ENCODE measurements around the gene MAGEA11. TPM values are rescaled to one million over a fixed set of nuclear protein-coding genes. Genes with fewer than 3 reads are reported as not detected.
"Not testable (repeated sequence)": the region's sequence is repeated elsewhere in the genome, so short reads cannot be mapped to it uniquely, and the experiment has no call there.

The MAGEA11 gene
- total RNA-seq, 2 experiments from 2014 or later: not detected

DNA sequence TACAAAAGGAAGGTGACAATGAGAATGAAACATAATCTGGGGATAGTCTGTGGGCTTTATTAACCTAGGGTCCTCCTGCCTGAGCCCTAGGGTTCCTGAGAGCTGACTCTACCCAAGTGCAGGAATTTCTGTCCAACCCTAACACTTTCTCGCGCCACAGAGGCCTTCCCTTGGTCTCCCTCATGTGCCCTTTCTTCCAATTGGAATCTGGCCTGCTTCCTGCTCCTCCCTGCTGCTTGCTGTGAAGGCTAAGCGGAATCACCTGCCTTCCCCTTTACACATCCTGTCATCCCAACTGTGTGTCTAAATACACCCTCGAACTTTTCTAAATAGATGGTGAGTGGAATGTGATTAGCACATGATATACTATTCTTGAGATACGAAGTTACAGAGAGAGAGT is 5.9 kb downstream of the MAGEA11 start:
- H4K20me1 ChIP-seq (ENCODE audit: insufficient read depth, low read length): no peaks in the 10 kb centered on the region
- TF ChIP-seq, protein P1, sequence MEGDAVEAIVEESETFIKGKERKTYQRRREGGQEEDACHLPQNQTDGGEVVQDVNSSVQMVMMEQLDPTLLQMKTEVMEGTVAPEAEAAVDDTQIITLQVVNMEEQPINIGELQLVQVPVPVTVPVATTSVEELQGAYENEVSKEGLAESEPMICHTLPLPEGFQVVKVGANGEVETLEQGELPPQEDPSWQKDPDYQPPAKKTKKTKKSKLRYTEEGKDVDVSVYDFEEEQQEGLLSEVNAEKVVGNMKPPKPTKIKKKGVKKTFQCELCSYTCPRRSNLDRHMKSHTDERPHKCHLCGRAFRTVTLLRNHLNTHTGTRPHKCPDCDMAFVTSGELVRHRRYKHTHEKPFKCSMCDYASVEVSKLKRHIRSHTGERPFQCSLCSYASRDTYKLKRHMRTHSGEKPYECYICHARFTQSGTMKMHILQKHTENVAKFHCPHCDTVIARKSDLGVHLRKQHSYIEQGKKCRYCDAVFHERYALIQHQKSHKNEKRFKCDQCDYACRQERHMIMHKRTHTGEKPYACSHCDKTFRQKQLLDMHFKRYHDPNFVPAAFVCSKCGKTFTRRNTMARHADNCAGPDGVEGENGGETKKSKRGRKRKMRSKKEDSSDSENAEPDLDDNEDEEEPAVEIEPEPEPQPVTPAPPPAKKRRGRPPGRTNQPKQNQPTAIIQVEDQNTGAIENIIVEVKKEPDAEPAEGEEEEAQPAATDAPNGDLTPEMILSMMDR (conservative IDR thresholded peaks at IDR 0.05; ENCODE audit: low read length): no peak

DNA sequence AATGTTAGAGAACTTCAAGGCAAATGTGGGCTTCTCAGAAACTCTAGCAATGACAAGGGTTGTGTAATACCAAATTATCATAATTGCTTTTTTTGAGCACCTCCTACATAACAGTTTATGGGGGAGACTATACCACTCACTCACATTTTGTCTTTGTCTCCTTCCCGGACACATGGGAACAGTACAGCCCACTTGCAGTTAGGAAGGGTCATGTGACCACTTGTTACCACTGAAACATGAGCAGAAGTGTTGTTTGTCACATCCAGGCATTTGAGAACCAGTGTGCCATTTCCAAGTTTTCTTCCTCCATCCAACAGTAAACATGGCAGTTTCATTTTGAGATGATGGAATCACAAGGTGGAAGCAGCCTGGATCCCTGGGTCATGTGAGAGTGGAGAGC is 6.9 kb downstream of the MAGEA11 start:
- intact Hi-C loops (cut with micrococcal nuclease; ENCODE audit: unreplicated experiment): no loop called here
- no peak for DNase-seq (ENCODE audit: low spot score)
- CTCF ChIA-PET (ENCODE audit: unreplicated experiment): no interaction called here
- H3K4me2 ChIP-seq (ENCODE audit: low read length): no peak overlapping the region
- H3K27ac ChIP-seq (ENCODE audit: low read depth, low read length, poor library complexity, severe bottlenecking): no peak overlapping the region
- TF ChIP-seq EZH2phosphoT487 (IDR thresholded peaks at IDR 0.05; ENCODE audit: borderline replicate concordance, low read depth, low read length): no peak
- TF ChIP-seq, protein P1 (conservative IDR thresholded peaks at IDR 0.05; ENCODE audit: low read length): no peak
- H3K4me1 ChIP-seq (ENCODE audit: insufficient read depth, low read length, poor library complexity, severe bottlenecking): peaks cover 6% of the 10 kb centered on the region
- H4K20me1 ChIP-seq (ENCODE audit: insufficient read depth, low read length): no peaks in the 10 kb centered on the region
- no peaks in the 10 kb centered on the region for H3K36me3 ChIP-seq (ENCODE audit: insufficient read depth, low read length)
- BruUV-seq (replicated peaks): no TSS peak
- H3K79me2 ChIP-seq (ENCODE audit: insufficient read depth, low read depth, low read length): no peaks in the 10 kb centered on the region
- no peaks in the 10 kb centered on the region for H3K9me3 ChIP-seq (ENCODE audit: low read length)
- no peaks in the 10 kb centered on the region for H3K9me2 ChIP-seq (ENCODE audit: insufficient read depth, low read length)
- no peak overlapping the region for H3K4me3 ChIP-seq (ENCODE audit: low read depth, low read length, poor library complexity, severe bottlenecking)
- POLR2A ChIA-PET: no interaction called here
- no peak overlapping the region for H2AFZ ChIP-seq (ENCODE audit: low read length)

More for the DNA sequence above, 5.9 kb downstream of the MAGEA11 start:
- no peaks in the 10 kb centered on the region for H3K9me3 ChIP-seq (ENCODE audit: low read length)
- intact Hi-C loops (cut with micrococcal nuclease; ENCODE audit: unreplicated experiment): no loop called here
- no peak overlapping the region for H3K4me3 ChIP-seq (ENCODE audit: low read depth, low read length, poor library complexity, severe bottlenecking)
- no peak overlapping the region for H2AFZ ChIP-seq (ENCODE audit: low read length)
- ChIA-PET POLR2A (no interaction called here), CTCF (ENCODE audit: unreplicated experiment) (no interaction called here)
- no peak overlapping the region for H3K4me2 ChIP-seq (ENCODE audit: low read length)
- no peak for DNase-seq (ENCODE audit: low spot score)
- no peaks in the 10 kb centered on the region for H3K9me2 ChIP-seq (ENCODE audit: insufficient read depth, low read length)
- no peak overlapping the region for H3K27ac ChIP-seq (ENCODE audit: low read depth, low read length, poor library complexity, severe bottlenecking)
- no TSS peak for BruUV-seq (replicated peaks)
- peaks cover 6% of the 10 kb centered on the region for H3K4me1 ChIP-seq (ENCODE audit: insufficient read depth, low read length, poor library complexity, severe bottlenecking)
- no peaks in the 10 kb centered on the region for H3K79me2 ChIP-seq (ENCODE audit: insufficient read depth, low read depth, low read length)
- H3K36me3 ChIP-seq (ENCODE audit: insufficient read depth, low read length): no peaks in the 10 kb centered on the region

DNA sequence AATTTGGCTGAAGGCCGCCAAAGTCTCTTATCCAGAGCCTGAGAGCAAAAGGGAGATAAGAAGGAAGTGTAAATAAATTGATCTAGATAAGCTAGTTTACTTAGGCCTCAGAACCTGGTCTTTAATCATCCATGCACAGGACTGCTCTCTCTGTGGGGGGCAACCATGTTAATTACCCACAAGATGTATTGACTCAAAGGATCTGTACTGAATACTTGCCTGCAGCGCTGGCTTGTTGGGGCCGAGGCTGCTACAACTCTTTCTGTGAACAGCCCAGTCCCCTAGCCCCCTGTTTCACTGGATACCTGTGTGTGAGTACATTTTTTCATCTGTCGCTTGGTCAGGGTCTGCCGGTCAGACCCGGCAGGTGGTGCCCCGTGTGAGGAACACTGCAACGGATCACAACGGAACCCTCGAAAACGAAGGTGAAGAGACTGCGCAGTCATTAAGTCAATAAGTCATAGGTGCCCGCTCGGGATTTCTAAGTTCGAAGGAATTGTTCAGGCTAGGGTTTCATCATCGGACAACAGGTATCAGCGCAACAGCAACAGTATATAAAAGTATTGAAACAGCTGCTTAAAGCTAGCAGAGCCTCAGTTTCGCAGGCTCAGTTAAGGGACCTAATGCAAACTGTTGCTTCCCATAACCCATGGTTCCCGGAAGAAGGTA is 8.3 kb downstream of the MAGEA11 start:
- ChIA-PET CTCF (ENCODE audit: unreplicated experiment) (no interaction called here), POLR2A (no interaction called here)

DNA sequence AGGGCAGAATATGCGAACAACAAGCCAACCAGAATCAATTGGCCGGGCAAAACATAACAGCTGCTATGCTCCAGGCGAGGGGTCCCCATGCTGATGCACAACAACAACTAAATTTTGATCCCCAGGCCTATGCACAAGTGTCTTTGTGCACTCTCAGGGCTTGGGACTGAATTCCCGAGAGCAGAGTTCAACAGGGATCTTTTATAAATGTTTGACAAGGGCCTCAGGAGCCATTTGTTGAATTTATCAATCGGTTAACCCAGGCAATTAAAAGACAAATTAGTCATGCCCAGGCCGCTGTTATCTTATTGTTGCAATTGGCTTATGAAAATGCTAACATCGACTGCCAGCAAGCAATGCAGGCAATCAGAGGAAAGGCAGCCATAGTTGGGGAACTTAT is 9.4 kb downstream of the MAGEA11 start:
- H3K9me3 ChIP-seq (ENCODE audit: low read length); H2AFZ ChIP-seq (ENCODE audit: low read length); H3K36me3 ChIP-seq (ENCODE audit: insufficient read depth, low read length); H3K9me2 ChIP-seq (ENCODE audit: insufficient read depth, low read length); DNase-seq (ENCODE audit: low spot score); H3K4me2 ChIP-seq (ENCODE audit: low read length); H3K4me3 ChIP-seq (ENCODE audit: low read depth, low read length, poor library complexity, severe bottlenecking); CTCF ChIA-PET (ENCODE audit: unreplicated experiment); H3K4me1 ChIP-seq (ENCODE audit: insufficient read depth, low read length, poor library complexity, severe bottlenecking); H3K79me2 ChIP-seq (ENCODE audit: insufficient read depth, low read depth, low read length); BruUV-seq (replicated peaks); H4K20me1 ChIP-seq (ENCODE audit: insufficient read depth, low read length); intact Hi-C loops (cut with micrococcal nuclease; ENCODE audit: unreplicated experiment); POLR2A ChIA-PET; H3K27ac ChIP-seq (ENCODE audit: low read depth, low read length, poor library complexity, severe bottlenecking): not testable (repeated sequence)

More for the DNA sequence above, 8.3 kb downstream of the MAGEA11 start:
- no peak for DNase-seq (ENCODE audit: low spot score)
- Histone ChIP-seq H3K9me2 (ENCODE audit: insufficient read depth, low read length) (no peaks in the 10 kb centered on the region), H3K4me3 (ENCODE audit: low read depth, low read length, poor library complexity, severe bottlenecking) (no peak overlapping the region), H3K4me1 (ENCODE audit: insufficient read depth, low read length, poor library complexity, severe bottlenecking) (peaks cover 5% of the 10 kb centered on the region), H2AFZ (ENCODE audit: low read length) (no peak overlapping the region), H3K4me2 (ENCODE audit: low read length) (no peak overlapping the region), H4K20me1 (ENCODE audit: insufficient read depth, low read length) (no peaks in the 10 kb centered on the region), H3K79me2 (ENCODE audit: insufficient read depth, low read depth, low read length) (no peaks in the 10 kb centered on the region), H3K9me3 (ENCODE audit: low read length) (no peaks in the 10 kb centered on the region), H3K36me3 (ENCODE audit: insufficient read depth, low read length) (no peaks in the 10 kb centered on the region), H3K27ac (ENCODE audit: low read depth, low read length, poor library complexity, severe bottlenecking) (no peak overlapping the region)
- no TSS peak for BruUV-seq (replicated peaks)
- intact Hi-C loops (cut with micrococcal nuclease; ENCODE audit: unreplicated experiment): no loop called here
- TF ChIP-seq EZH2phosphoT487 (IDR thresholded peaks at IDR 0.05; ENCODE audit: borderline replicate concordance, low read depth, low read length): no peak
- TF ChIP-seq, protein P1 (conservative IDR thresholded peaks at IDR 0.05; ENCODE audit: low read length): no peak

All from OCI-LY7 (cell line).